Activated CD4-positive, alpha-beta T cell treated with anti-CD3 and anti-CD28 coated beads, Interleukin-2, amount 50 U/mL, for 24 hours (primary cell): ENCODE data around the gene TRMT112.
"Not testable (repeated sequence)": the region's sequence is repeated elsewhere in the genome, so short reads cannot be mapped to it uniquely, and the experiment has no call there.

Experiments
- DNase-seq, 2 donors: peaks; one replicate each; pipeline ENCODE4 v3.0.0-alpha.2; 2020; ENCODE audit warnings: low read depth in 1 of 2, low spot score in 1 of 2

Gene TRMT112

GRCh38 chr11:64313491-64314145 lies 3.7 kb downstream of the TRMT112 start:
- DNase-seq, result no peak

GRCh38 chr11:64312947-64313346 lies 4.4 kb downstream of the TRMT112 start:
- DNase-seq, result no peak

- DNase-seq, result not testable (repeated sequence)
Observed at GRCh38 chr11:64307795-64308194, 9.6 kb downstream of the TRMT112 start.

- no peak for DNase-seq
Observed at GRCh38 chr11:64306876-64307622, 10.3 kb downstream of the TRMT112 start.

- no peak for DNase-seq
Observed at GRCh38 chr11:64306563-64306875, 10.8 kb downstream of the TRMT112 start.

GRCh38 chr11:64305691-64306562 lies 11.4 kb downstream of the TRMT112 start:
- DNase-seq, result peak; percentile 56 to 61

GRCh38 chr11:64305075-64305690 lies 12.2 kb downstream of the TRMT112 start, which contains the start of gene ESRRA:
TSS of gene ESRRA (plus strand) at chr11:64305524. CDS start at chr11:64307180, 1,656 bp downstream.
- peak; percentile 98 to 99 for DNase-seq

GRCh38 chr11:64304316-64305072 lies 12.9 kb downstream of the TRMT112 start:
- DNase-seq, result peak; percentile 88 to 91

- no peak for DNase-seq
Observed at GRCh38 chr11:64304032-64304315, 13.4 kb downstream of the TRMT112 start.

DNA sequence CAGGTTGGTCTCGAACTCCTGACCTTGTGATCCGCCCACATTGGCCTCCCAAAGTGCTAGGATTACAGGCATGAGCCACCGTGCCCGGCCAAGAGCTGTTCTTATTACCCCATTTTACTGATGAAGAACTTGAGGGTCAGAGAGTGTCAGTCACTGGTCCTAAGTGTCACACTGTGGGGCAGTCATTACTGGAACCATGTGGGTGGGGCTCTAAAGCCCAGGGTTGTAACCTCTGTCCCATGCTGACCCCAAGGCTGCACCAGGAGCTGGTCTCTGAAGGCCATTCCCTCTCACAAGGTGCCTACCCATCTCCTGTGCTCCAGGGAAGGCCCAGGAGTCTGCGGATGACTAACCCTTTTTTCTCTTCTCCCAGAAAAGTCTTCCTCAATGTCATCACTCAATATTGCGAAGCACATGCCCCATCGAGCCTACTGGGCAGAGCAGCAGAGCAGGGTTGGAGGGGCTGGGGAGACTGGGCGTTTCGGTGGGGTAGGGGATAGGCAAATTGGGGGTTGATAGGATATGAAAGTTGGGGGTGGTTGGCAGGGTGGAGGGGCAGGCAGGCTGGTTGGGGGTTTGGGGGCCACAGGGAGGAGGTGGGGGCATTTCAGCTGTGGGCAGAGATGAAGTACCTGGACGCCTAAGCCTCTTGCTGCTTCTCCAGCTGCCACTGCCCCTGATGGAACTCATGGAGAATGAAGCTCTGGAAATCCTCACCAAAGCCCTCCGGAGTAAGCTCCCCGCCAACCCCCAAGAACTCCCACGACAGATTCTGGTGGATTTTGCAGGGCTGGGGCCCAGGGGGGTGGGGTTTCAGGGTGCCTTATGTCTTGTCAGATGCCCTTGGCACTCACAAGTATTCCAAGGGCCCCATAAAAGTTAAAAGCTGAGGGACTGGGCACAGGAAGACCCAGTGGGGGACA lies 14.0 kb downstream of the TRMT112 start:
- no peak for DNase-seq

- DNase-seq, result no peak
Observed at GRCh38 chr11:64299847-64300648, 17.3 kb downstream of the TRMT112 start, which contains the start of gene CATSPERZ. TSS of gene CATSPERZ (plus strand) at chr11:64300358. CDS start at chr11:64300411, 53 bp downstream.

- DNase-seq, result no peak
Observed at GRCh38 chr11:64298966-64299846, 18.2 kb downstream of the TRMT112 start.

- DNase-seq, result no peak
Observed at GRCh38 chr11:64297699-64298358, 19.5 kb downstream of the TRMT112 start.

DNA sequence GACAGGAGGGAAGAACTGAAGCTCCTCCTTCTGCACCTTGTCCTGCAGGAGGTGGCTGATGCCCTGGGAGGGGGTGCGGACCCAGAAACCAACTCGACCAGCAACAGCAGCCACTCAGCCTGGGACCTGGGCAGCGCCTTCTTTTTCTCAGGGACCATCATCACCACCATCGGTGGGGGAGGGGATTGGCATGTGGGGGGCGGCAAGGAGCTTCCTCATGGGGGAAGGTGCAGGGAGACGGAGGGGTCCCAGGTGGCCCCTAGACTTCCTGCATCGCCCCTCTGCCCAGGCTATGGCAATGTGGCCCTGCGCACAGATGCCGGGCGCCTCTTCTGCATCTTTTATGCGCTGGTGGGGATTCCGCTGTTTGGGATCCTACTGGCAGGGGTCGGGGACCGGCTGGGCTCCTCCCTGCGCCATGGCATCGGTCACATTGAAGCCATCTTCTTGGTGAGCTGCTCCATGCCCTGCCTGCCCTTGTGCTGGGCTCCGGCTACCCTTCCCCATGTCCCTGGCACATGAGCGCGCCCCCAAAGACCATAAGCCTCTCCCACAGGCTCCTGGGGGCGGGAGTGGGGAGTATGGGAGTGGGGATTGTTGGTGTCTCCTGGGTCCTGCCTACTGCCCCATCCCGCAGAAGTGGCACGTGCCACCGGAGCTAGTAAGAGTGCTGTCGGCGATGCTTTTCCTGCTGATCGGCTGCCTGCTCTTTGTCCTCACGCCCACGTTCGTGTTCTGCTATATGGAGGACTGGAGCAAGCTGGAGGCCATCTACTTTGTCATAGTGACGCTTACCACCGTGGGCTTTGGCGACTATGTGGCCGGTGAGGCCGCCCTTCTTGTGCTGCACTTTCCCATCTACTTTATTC lies 20.3 kb downstream of the TRMT112 start:
- DNase-seq, result no peak

DNA sequence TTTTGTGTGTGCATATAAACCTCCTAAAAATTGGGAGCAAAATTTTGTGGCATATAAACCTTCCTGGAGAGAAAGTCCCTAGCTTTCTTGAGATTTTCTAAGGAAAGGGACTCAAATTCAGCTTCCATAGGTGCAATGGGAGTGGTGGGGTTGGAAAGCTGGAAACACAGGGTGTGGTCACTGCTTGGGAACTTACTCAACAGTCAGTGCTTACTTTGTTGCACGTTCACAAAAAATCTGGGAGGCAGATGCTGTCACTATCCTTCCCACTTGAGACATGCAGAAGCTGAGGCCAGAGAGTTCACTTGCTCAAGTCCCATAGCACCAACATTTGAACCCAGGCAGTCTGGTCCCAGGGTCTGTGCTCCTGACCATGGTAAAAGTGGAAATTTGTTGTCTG lies 21.1 kb downstream of the TRMT112 start:
- no peak for DNase-seq

GRCh38 chr11:64295760-64296159 lies 21.6 kb downstream of the TRMT112 start:
- no peak for DNase-seq
